D341Med (cell line): ENCODE results near the gene VSIR.

Experiments used
- DNase-seq: peaks from one replicate; pipeline ENCODE4 v3.0.0; 2012; ENCODE audit warnings: low spot score

Gene VSIR

GRCh38 chr10:71782221-71782916 is 9.0 kb upstream of the VSIR start:
- DNase-seq, result no peak

DNA sequence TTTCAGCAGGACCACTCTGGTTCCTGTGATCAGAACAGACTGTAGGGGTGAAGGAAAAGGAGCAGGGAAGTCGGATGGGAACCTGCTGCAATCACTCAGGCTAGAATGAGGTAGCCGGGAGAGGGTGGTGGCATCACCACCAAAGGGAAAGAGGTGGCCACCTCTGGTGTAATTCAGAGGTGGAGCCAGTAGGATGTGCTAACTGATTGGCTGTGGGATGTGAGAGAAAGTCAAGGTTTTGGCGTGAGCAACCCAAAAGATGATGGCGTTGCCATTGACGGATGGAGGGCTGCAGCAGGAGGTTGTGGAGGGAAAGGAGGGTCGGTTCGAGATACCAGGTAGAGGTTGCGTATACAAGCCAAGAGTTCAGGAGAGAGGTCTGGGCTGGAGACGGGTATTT is 7.4 kb upstream of the VSIR start:
- no peak for DNase-seq

DNA sequence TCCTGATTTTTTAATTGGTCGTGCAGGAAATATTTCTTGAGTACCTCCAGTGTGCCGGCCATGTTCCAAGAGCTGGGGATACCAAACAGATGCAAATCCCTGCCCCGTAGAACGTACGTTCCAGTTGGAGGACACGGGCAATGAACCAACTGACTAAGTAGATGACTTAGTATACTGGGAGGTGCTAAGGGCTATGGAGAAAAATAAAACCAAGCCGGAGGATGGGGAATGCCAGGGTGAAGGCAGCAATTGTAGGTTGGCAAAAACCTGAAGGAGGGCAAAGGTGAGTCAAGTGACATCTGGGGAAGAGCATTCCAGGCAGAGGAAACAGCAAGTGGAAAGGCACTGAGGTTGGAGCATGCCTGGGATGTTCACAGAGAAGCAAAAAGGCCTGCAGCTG is 6.8 kb upstream of the VSIR start:
- DNase-seq, result no peak

- no peak for DNase-seq
Observed at GRCh38 chr10:71779641-71780040, 6.3 kb upstream of the VSIR start.

DNA sequence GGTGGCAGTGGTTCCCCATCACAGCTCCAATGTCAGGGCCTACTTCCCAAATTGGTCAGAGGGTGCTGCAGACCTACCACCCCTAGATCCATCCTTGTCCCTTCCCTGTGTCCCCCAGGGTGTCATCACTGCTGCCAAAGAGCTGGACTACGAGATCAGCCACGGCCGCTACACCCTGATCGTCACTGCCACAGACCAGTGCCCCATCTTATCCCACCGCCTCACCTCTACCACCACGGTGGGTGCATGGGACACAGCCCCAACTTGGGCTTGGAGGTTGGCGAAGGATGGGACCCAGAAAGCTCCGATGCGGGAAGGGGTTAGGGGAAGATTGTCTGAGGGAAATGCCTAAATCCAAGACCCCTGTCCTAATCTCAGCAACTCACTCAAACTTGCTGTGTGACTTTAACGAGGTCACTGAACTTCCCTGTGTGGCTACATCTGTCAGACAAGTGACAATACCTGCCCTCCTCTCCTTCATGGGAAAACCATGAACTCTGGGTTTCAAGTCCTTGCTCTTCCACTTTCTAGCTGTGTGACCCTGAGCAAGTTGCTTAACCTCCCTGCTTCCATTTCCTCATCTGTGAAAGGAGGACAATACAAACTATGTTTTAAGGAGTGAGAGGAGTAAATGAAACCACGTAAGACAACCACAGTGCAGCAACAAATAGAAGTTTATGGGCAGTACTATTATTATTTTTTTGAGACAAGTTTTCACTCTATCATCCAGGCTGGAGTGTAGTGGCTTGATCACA is 4.9 kb upstream of the VSIR start:
- no peak for DNase-seq

GRCh38 chr10:71777213-71777985 is 4.1 kb upstream of the VSIR start:
- no peak for DNase-seq

DNA sequence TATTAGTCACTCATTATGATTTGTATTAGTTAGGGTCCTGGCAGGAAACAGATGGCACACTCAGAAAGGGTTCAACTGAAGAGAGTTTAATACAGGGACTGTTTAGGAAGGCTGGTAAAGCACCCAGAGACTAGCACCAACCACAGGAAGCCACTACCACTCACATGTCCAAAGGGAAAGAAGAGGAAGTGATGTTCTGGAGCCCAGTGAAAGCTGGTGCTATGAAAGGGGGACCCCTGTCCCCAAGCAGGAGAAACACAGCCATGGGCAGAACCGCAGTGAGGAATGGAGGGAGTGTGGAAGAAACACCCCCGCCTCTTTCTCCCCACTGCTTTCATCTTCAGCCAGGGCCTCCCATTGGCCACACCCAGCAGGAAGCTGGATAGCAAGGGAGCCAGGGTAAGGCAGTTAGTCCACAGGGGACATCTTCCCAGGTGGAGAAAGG is 3.2 kb upstream of the VSIR start:
- no peak for DNase-seq

DNA sequence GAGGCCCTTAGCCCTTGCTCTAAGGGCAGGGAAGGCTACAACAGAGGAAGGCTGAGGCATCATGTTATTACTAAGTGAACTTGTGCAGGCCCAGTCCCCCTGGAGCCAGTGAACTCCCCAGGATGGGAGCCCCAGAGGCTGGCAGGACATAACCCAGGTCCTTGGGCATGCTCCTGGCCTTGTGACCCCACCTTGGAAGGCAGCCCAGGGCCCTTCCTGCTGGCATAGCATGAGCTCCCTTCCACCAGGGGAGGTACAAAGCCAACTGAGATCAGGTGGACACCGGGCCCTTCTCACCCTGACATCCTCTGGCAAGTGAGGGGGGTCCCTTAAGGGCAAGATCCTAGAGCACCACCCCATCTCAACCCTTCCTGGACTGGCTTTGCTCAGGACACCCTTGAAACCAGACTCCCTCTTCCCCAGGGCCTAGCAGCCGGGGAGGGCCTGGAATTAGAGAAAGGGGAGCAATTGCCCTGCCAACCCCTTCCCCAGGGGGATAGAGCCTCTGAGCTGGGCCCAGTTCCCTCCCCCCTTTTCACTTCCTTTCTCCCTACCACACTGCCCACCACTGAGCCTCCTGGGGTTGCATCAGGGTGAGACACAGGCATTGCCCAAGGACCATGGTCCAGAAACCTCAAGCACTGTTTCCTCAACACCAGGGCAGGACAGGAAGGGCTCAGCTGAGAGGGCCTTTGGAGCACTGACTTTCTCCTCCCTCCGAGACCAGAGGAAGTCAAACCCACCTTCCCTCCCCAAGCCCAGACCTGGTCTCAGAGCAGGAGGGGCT is 1.8 kb upstream of the VSIR start:
- no peak for DNase-seq

GRCh38 chr10:71772832-71773220 is 494 bp downstream of the VSIR start:
- no peak for DNase-seq

DNA sequence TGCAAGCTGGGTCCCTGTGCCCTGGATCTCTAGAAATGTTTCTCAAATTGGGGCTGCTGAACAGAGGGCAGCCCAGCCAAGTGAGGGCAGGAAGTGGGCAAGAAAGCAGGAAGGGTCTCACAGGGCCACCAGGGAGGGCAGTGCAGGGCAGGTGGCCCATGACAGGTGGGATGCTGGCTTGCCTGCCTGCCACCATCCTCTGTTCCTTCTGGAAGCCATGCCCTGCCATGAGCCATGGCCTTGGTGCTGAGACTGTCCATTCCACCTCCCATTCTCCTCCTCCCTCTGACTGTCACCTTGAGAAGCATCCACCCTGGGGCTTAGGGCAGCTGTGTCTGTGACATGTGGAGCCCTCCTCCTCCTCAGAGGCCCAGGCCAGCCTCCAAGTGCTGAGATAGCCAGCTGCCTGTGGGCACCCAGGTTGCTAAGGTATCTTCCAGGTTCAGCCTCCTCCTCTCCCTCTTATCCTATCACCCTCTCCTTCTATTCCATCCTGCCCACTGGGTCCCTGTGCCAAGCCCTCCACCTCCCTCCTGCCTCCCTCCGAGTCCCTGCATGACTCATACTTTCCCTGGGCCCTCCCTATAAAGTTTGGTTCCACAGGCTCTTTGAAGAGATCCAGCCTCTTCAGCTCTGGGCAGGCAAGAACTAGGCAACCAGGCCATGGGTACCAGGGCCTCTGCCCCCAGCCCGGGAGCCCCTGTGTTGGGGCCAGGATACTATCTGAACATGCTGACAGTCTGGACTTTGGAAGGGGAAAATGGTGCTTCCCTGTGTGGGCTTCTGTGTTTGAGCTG is 1.3 kb downstream of the VSIR start:
- DNase-seq, result no peak

GRCh38 chr10:71771204-71771603 is 2.1 kb downstream of the VSIR start:
- DNase-seq, result no peak

DNA sequence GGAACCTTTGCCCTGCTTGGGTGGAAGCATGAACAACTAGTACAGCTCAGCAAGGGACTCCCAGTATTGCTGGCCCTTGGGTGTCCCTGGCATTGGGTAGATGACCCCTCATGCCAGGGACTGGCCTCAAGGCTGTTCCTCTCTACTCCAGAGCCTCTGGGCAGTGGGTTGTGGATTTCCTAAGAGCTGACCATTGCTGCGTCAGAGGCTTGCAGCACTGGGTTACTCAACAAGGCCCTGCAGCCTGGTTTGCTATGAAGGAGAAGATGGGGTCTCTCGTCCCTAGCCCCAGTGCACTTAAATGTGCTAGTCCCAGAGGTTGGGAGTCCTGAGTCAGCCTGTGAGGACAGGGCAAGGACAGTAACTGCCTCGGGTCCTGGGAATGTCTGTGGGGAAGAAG is 2.5 kb downstream of the VSIR start:
- DNase-seq, result no peak

GRCh38 chr10:71770255-71770654 is 3.1 kb downstream of the VSIR start:
- no peak for DNase-seq

GRCh38 chr10:71769279-71769823 is 4.0 kb downstream of the VSIR start:
- no peak for DNase-seq

GRCh38 chr10:71767420-71768035 is 5.8 kb downstream of the VSIR start:
- DNase-seq, result no peak

DNA sequence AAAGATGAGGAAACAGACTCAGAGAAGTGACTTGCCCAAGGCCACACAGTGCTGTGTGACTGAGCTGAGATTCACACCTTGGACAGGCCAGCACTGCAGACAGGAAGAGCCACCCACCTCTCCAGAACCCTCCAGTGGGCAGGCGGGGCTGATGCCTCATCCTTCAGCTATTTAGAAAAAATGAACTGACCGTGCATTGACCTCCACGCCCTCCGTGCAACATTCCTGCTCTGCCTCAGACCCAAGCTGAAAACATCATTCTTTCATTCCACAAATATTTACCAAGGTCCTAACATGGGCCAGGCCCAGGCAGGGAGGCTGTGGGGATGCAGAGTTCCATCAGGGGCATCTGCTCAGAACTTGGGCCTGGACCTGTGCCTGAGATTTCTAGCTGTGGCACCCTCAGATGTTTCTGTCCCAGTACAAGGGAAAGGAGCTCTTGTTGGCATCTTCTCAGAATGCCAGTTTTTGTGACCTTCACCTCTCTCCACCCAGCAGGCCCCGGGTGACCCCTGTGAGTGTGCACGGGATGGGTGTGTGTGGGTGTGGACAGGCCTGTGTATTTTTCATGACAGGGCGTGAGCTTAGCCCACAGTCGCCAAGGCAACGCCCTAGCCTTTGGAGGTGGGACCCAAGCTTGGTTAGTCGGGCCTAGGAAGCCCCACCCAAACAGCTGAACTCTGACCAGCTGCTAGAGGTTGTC is 6.5 kb downstream of the VSIR start:
- DNase-seq, result no peak

- DNase-seq, result no peak
Observed at GRCh38 chr10:71765906-71766716, 7.2 kb downstream of the VSIR start.

DNA sequence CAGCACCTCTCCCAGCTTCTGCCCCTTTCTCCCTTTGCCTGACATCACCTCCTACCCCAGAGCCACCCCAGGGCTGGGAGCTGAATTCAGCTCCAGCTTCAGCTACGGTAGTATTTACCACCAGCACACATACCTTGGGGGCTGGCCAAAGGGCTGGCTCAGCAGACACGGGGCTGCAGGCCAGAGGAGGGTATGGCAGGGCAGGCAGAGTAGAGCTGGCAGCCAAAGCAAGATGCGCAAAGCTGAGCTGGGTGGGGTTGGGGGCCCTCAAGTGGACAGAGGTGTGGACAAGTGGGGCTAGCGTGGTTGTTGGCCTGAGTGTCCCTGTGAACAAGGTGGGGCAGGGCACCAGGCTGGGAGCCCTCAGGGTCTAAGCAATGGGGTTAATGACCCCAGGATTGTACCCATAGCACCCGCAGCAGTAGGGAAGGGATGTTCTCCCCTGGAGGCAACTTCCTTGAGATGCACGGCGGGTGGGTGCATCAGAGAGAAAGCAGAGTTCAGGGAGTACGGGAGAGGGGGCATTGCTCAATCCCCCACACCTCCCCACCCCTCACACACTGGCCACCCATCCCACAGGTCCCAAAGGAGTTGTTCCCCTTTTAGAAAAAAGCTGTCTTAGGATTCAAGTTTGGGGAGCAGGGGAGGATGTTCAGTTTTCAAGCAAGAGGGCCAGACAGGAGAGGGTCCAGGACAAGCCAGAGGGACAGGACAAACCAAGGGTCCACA is 8.0 kb downstream of the VSIR start:
- DNase-seq, result no peak
